Brain microvascular endothelial cell (primary cell): Measurements from ENCODE around the gene COL8A1.

Experiments
- DNase-seq: peaks from one replicate; pipeline ENCODE4 v3.0.0-alpha.2; 2020
- H3K27ac ChIP-seq: fragments of 250-450 bp; sonication (Bioruptor Pico); 2 replicates; pipeline ENCODE4 v1.5.1; 2020; ENCODE audit warnings: mild to moderate bottlenecking, moderate library complexity
- H3K27me3 ChIP-seq: fragments of 250-450 bp; sonication (Bioruptor Pico); replicated peaks from 2 replicates; pipeline ENCODE4 v1.5.1; 2020; ENCODE audit warnings: mild to moderate bottlenecking
- H3K36me3 ChIP-seq: fragments of 250-450 bp; sonication (Bioruptor Pico); replicated peaks from 2 replicates; pipeline ENCODE4 v1.5.1; 2020; ENCODE audit warnings: mild to moderate bottlenecking
- H3K4me3 ChIP-seq: 2 replicates; pipeline ENCODE4 v1.5.1; 2011; ENCODE audit warnings: low read depth, mild to moderate bottlenecking, control low read depth, low read length, moderate library complexity
- CTCF ChIP-seq: IDR thresholded peaks from 2 replicates; pipeline ENCODE4 v1.5.1; 2011; ENCODE audit warnings: low read depth, mild to moderate bottlenecking, moderate library complexity, low read length, control low read depth, inconsistent platforms; ENCODE audit errors: missing control alignments
- in situ Hi-C: cut with HindIII; loops from 2 replicates; pipeline ENCODE4 v1.10.0; 2017; ENCODE audit warnings: low sequenced_read_pairs, low pct_ligation_motif_present

The COL8A1 gene

GRCh38 chr3:99634881-99635280 lies 3.5 kb upstream of the COL8A1 start:
- H3K27ac ChIP-seq = no peak overlapping the region
- in situ Hi-C loops = no loop called here
- no peaks in the 10 kb centered on the region for H3K27me3 ChIP-seq
- H3K36me3 ChIP-seq = no peaks in the 10 kb centered on the region
- no peak overlapping the region for H3K4me3 ChIP-seq
- no peak for DNase-seq
- no peak for TF ChIP-seq CTCF

- in situ Hi-C loops = no loop called here
- peaks cover 3% of the 10 kb centered on the region for H3K36me3 ChIP-seq
- H3K27ac ChIP-seq = no peak overlapping the region
- no peak for TF ChIP-seq CTCF
- no peaks in the 10 kb centered on the region for H3K27me3 ChIP-seq
- no peak overlapping the region for H3K4me3 ChIP-seq
- DNase-seq = no peak
These were observed 3.0 kb upstream of the COL8A1 start for GRCh38 chr3:99635348-99635747.

GRCh38 chr3:99637016-99637367 lies 1.4 kb upstream of the COL8A1 start:
- Histone ChIP-seq H3K4me3 (peak overlapping the region; percentile 87), H3K27ac (peak overlapping the region; percentile 89), H3K36me3 (peaks cover 3% of the 10 kb centered on the region), H3K27me3 (no peaks in the 10 kb centered on the region)
- in situ Hi-C loops = no loop called here
- TF ChIP-seq CTCF = peak; percentile 63
- DNase-seq = peak; percentile 74

- in situ Hi-C loops = no loop called here
- no peaks in the 10 kb centered on the region for H3K27me3 ChIP-seq
- peaks cover 3% of the 10 kb centered on the region for H3K36me3 ChIP-seq
- TF ChIP-seq CTCF = no peak
- H3K27ac ChIP-seq = peak overlapping the region; percentile 89
- H3K4me3 ChIP-seq = peak overlapping the region; percentile 87
- peak; percentile 80 for DNase-seq
These were observed 854 bp upstream of the COL8A1 start for GRCh38 chr3:99637368-99638111.

GRCh38 chr3:99639579-99639978 lies 1.2 kb downstream of the COL8A1 start:
- DNase-seq = no peak
- no peak for TF ChIP-seq CTCF
- H3K36me3 ChIP-seq = peaks cover 11% of the 10 kb centered on the region
- in situ Hi-C loops = no loop called here
- peak overlapping the region; percentile 89 for H3K27ac ChIP-seq
- peak overlapping the region; percentile 87 for H3K4me3 ChIP-seq
- no peaks in the 10 kb centered on the region for H3K27me3 ChIP-seq
